ENCODE measurements around the gene LDAF1.
"Not testable (repeated sequence)": the region's sequence is repeated elsewhere in the genome, so short reads cannot be mapped to it uniquely, and the experiment has no call there.

The LDAF1 gene
- total RNA-seq = 8.0 to 25.4 (median 14.8) reads per million in 18 experiments

DNA sequence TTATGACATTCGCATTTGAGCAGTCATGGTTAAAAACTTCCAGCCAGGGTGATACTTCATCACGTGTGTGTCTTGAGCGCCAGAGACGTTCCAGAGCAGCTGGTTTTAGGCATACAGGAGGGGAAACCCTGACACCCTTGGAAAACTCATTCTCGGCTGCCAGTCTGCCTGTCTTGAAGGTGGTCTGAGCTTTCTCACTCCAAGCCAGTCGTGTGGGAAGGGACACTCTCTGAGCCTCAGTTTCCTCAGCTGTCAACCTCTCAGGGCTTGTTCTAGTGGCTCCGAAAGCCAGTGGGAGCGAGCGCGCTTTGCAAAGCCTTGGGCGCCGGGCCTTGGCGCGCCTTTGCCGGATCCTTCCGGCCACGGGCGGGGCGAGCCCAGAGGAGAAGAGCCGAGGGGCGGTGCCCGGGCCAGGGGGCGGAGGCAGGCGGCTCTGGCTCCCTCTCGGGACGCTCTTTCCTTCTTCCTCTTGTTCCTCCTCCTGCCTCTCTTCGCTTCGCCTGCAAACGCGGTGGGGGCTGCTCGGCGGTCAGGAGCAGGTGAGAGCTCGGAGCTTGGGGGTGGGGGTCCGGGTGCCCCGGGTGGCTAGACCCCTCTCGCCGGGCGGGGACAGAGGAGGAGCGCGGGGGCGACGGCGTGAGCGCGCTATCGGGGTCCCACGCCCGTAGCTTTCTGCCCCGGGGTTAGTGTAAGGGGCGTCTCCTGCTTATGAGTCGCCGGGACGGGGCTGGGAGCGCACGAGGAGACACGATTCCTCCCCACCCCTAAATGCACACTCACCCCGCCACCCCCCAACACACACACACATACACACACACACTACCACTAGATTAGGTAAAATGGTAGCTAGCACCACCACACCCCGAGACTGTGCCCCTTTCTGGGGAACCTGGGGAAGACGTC lies at the start of gene LDAF1:
Gene LDAF1 (plus strand): TSS at position 467 of the 903 bp plus-strand sequence. CDS start 2,509 bp downstream, outside the sequence.
- DNase-seq = peak; percentile 81 to 86

DNA sequence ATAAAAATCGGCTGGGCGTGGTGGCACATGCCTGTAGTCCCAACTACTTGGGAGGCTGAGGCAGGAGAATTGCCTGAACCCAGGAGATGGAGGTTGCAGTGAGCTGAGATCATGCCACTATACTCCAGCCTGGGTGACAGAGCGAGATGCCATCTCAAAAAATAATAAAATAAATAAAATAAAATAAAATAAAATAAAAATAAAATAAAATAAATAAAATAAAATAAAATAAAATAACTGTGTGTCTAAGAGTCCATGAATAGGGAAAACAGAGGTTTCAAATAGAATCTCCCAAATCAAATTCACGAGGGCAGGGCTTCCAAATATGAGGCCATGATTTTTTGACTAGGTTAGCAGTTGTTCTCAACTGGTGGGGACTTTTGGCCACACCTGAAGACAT lies 42.9 kb upstream of the LDAF1 start:
- DNase-seq = not testable (repeated sequence)

- peak; percentile 54 to 71 for DNase-seq
Measured at GRCh38 chr16:21116148-21116693, 42.3 kb upstream of the LDAF1 start.

GRCh38 chr16:21117567-21117966 lies 40.9 kb upstream of the LDAF1 start:
- no peak for DNase-seq

- no peak for DNase-seq
Measured at GRCh38 chr16:21120976-21121520, 37.4 kb upstream of the LDAF1 start.

GRCh38 chr16:21125191-21125590 lies 33.3 kb upstream of the LDAF1 start:
- no peak for DNase-seq

GRCh38 chr16:21126518-21126917 lies 32.0 kb upstream of the LDAF1 start:
- no peak for DNase-seq

DNA sequence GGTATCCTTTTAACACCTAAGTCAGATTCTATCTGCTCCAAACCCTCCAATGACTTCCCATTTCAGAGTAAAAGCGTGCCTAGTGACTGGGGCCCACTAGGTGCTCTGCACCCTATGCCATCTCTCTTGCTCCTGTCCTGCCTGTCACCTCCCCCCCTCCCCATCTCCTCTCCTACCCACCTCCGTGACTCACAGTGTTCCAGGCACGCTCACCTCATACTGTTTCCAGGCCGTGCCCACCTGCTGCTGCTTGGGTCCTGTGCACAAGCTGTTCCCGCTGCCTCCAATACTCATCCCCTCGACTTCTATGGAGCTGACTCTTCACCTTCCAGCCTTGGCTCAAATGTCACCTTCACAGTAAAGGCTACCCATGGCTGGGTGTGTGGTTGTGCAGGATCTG lies 29.5 kb upstream of the LDAF1 start:
- no peak for DNase-seq

DNA sequence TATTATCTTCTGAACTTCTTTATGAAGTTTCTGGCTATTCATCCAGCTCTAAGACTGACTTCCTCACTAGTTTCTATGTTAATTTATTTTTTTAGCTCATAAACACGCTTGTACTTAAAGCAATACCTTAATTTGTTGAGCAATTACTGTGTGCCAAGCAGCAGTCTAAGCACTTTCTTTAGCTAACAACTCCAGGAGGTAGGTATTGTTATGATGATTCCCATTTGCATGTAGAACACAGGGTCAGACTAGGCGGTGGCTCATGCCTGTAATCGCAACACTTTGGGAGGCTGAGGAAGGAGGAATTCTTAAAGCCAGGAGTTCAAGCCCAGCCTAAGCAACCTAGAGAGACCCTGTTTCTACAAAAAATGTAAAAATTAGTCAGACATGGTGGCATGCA lies 27.7 kb upstream of the LDAF1 start:
- DNase-seq = no peak

GRCh38 chr16:21134053-21134452 lies 24.4 kb upstream of the LDAF1 start:
- no peak for DNase-seq

- no peak for DNase-seq
Measured at GRCh38 chr16:21145738-21146137, 12.7 kb upstream of the LDAF1 start.

- peak; percentile 14 to 34 for DNase-seq
Measured at GRCh38 chr16:21150375-21151001, 8.0 kb upstream of the LDAF1 start, which contains the start of gene DNAH3. DNAH3 (minus strand) TSS chr16:21150846; CDS start chr16:21150319, 527 bp downstream.

DNA sequence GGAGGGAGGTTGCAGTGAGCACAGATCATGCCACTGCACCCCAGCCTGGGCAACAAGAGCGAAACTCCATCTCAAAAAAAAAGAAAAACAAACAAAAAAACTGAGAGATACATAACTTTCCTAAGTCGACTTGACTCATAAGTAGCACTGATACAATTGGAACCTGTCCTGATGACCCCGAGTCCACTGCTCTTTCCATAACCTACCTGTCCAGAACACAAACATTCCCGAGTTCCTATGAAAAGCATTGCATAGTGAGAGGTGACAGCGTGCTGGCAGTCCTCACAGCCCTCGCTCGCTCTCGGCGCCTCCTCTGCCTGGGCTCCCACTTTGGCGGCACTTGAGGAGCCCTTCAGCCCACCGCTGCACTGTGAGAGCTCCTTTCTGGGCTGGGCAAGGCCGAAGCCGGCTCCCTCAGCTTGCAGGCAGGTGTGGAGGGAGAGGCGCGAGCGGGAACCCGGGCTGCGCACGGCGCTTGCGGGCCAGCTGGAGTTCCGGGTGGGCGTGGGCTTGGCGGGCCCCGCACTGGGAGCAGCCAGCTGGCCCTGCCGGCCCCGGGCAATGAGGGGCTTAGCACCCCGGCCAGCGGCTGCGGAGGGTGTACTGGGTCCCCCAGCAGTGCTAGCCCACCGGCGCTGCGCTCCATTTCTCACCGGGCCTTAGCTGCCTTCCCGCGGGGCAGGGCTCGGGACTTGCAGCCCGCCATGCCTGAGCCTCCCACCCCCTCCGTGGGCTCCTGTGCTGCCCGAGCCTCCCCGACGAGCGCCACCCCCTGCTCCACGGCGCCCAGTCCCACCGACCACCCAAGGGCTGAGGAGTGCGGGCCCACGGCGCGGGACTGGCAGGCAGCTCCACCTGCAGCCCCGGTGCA lies 6.1 kb upstream of the LDAF1 start:
- not testable (repeated sequence) for DNase-seq

DNA sequence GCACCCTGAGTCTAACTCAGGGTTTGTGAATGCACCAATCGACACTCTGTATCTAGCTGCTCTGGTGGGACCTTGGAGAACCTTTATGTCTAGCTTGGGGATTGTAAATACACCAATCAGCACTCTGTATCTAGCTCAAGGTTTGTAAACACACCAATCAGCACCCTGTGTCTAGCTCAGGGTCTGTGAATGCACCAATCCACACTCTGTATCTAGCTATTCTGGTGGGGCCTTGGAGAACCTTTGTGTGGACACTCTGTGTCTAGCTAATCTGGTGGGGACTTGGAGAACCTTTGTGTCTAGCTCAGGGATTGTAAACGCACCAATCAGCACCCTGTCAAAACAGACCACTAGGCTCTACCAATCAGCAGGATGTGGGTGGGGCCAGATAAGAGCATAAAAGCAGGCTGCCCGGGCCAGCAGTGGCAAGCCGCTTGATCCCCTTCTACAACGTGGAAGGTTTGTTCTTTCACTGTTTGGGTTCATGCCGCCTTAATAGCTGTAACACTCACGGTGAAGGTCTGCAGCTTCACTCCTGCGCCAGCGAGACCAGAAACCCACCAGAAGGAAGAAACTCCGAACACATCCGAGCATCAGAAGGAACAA lies 5.2 kb upstream of the LDAF1 start:
- not testable (repeated sequence) for DNase-seq

- not testable (repeated sequence) for DNase-seq
Measured at GRCh38 chr16:21156011-21156410, 2.5 kb upstream of the LDAF1 start.

DNA sequence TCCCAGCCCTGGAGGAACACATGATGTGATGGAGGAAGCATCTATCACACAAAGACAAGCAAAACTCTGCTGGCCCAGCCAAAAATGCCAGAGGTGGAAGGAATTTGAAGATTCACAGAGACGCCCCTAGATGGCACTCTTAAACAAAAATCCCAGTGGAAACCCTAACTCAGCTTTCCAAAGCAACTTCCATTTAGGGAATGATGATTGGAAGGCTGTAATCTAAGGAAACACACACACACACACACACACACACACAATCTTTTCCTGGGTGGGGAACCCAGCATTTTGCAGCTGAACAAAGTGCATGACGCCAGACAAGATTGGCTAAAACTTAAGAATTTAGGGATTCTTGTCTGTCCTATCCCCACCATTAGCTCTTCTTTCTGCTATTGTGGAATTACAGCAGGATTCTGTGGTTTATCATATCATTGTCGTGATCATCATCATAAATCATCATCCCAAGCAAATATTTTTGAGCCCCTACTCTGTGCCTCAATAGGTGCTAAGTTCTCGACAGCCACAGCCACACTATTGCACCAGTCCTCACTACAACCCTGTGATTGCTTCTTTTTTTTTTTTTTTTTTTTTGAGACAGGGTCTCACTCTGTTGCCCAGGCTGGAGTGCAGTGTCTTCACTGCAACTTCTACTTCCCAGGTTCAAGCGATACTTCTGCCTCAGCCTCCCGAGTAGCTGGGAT lies 1.6 kb upstream of the LDAF1 start:
- DNase-seq = peak; percentile 32

DNA sequence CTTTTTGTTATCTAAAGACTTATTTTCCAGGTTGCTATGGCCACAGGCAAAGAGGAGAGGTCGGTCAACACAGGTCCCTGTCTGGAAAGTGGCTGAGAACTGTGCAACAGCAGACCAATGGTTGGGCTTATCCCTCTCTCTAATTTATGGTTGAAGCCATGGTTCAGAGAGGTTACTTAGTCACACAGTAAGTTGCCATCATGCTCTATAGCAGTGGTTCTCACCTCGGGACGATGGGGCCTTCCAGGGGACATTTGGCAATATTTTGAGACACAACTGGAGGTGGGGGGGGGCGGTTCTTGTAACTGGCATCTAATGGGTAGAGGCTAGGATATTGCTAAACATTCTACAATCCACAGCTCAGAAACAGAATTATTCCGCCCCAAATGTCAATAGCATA lies 842 bp upstream of the LDAF1 start:
- DNase-seq = no peak

DNA sequence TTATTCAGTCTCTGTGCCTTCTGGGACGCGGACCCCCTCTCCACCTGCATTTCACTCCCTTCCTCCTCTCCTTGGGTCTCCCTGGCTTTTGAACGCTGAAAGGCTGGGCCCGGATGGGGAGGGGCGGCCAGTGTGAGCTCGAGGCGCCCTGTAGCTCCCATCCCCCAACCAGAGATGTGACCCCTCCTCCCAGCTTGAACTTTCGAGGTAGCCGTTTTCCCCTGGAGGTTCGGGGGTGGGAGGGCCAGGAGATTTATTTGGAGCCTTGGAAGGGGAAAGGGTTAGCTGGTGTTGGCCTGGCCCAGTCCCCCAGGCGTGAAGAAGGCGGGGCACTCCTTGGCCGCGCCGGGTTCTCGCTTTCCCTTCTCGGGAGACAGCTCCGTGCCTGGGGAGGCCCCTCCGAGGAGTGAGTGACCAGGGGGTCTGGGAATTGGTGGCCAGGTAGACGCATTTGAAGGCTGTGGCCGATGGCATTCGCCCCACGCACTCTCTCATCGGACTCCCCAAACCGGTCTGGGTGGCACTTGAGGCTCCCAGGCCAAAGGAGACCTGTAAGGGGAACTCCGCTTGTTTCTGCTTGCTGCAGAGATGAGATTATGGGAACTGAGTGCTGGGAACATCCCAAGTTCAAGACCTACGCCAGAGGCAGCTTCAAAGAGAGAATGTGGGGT lies 942 bp downstream of the LDAF1 start:
- DNase-seq = peak; percentile 22 to 46

DNA sequence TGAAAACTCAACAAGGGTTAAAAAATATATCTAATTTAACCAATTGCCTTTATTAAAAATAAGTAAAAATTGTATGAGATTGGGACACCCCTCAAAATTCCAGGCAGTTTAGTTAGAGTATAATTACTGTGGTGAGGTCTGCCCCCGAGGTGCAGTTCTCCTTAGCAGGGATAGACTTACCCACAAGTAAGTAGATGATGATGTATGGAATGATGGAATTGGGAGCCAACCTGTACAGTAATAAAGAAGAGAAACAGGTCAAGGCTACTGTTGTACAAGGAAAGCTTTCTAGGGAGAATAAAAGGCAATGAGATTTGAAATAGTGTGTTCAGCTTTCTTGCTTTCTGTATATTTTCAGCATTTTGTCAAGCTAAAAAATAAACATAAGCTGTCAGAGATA lies 1.8 kb downstream of the LDAF1 start:
- DNase-seq = no peak

DNA sequence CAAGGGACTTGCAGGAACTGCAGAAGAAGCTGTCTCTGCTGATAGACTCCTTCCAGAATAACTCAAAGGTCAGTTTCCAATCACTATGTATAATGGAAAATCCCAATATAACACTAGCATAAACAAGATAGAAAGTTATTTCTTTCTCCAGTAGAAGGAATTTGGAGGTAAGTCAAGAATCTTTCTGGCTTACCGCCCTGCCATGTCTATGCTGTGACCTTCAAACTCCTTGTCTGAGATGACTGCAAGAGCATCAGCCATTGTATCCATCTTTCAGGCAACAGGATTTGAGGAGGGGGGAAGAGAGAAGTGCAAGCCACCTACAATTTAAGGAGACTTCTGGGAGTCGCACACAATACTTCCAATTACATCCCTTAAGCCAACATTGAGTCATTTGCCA lies 2.7 kb downstream of the LDAF1 start:
- DNase-seq = no peak
